ENCODE results near the gene COPS3. TPM values are rescaled to one million over a fixed set of nuclear protein-coding genes. Genes with fewer than 3 reads are reported as not detected.
"Not testable (repeated sequence)": the region's sequence is repeated elsewhere in the genome, so short reads cannot be mapped to it uniquely, and the experiment has no call there.

COPS3 gene
- total and polyA plus RNA-seq, 9 of the 15 experiments (the other 6 are each of a cell fraction or from before 2014, with no cell fraction given): 92.4 to 295 (median 167) TPM

DNA sequence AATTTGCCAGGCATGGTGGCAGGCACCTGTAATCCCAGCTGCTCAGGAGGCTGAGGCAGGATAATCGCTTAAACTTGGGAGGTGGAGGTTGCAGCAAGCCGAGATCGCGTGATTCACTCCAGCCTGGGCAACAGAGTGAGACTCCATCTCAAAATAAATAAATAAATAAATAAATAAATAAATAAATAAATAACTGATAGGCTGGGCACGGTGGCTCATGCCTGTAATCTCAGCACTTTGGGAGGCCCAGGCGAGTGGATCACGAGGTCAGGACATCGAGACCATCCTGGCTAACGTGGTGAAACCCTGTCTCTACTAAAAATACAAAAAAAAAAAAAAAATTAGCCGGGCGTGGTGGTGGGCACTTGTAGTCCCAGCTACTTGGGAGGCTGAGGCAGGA, 25.4 kb downstream of the COPS3 start:
- WGBS (ENCODE audit: insufficient coverage, low coverage, missing lambda C conversion rate): no CpG with 5 or more reads among the region's 11 CpGs
- POLR2A ChIA-PET; H3K4me2 ChIP-seq (ENCODE audit: insufficient read depth, low read length); H3K27me3 ChIP-seq (ENCODE audit: control insufficient read depth in 2 of 2, insufficient read depth in 2 of 2, low read length in 2 of 2); H3K27ac ChIP-seq (ENCODE audit: extremely low read depth, low read depth, low read length); in situ Hi-C loops (cut with MboI); H2AFZ ChIP-seq (ENCODE audit: low read depth, low read length); H3K9me1 ChIP-seq (ENCODE audit: control insufficient read depth, insufficient read depth, low read length); DNase-seq (ENCODE audit: extremely low read depth in 1 of 4, low spot score in 3 of 4); H3K9ac ChIP-seq (ENCODE audit: insufficient read depth in 1 of 2, low read depth in 2 of 2, low read length in 2 of 2); H3K4me3 ChIP-seq; H4K20me1 ChIP-seq (replicated peaks; ENCODE audit: control insufficient read depth, insufficient read depth, low read length); H3K9me3 ChIP-seq (replicated peaks; ENCODE audit: control insufficient read depth, insufficient read depth, low read depth, low read length); FAIRE-seq; BruUV-seq (replicated peaks); intact Hi-C loops (cut with micrococcal nuclease); H3K79me2 ChIP-seq (ENCODE audit: control insufficient read depth, insufficient read depth, low read length); CTCF ChIA-PET (ENCODE audit: low intra/inter-chr PET ratio); ATAC-seq: not testable (repeated sequence)
- Histone ChIP-seq H3K4me1 (replicated peaks in 1 of 2; ENCODE audit: control insufficient read depth in 2 of 2, insufficient read depth in 2 of 2, low read length in 2 of 2) (peaks cover 0 to 11% of the 10 kb centered on the region in 2 experiments; a peak in 3 of 5 replicates), H3K36me3 (ENCODE audit: control insufficient read depth, insufficient read depth, low read length) (peaks cover 80% of the 10 kb centered on the region)

DNA sequence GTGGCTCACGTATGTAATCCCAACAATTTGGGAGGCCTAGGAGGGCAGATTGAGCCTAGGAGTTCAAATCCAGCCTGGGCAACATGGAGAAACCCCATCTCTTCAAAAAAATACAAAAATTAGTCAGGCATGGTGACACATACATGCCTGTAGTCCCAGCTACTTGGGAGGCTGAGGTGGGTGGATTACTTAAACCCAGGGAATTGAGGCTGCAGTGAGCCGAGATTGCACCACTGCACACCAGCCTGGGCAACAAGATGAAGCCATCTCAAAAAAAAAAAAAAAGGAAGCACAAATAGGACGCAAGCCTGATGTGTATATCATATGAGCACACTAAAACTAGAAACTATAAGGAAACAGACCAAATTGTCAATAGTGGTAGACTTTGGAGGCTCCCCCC, 27.0 kb downstream of the COPS3 start:
- Histone ChIP-seq H3K9me1 (ENCODE audit: control insufficient read depth, insufficient read depth, low read length) (no peaks in the 10 kb centered on the region), H3K4me1 (replicated peaks in 1 of 2; ENCODE audit: control insufficient read depth in 2 of 2, insufficient read depth in 2 of 2, low read length in 2 of 2) (peaks cover 0 to 11% of the 10 kb centered on the region in 2 experiments; a peak in 3 of 5 replicates), H3K4me2 (ENCODE audit: insufficient read depth, low read length) (no peak overlapping the region), H3K9ac (ENCODE audit: insufficient read depth in 1 of 2, low read depth in 2 of 2, low read length in 2 of 2) (no peak overlapping the region), H3K9me3 (replicated peaks; ENCODE audit: control insufficient read depth, insufficient read depth, low read depth, low read length) (no peaks in the 10 kb centered on the region), H3K27me3 (ENCODE audit: control insufficient read depth in 2 of 2, insufficient read depth in 2 of 2, low read length in 2 of 2) (no peaks in the 10 kb centered on the region), H3K36me3 (ENCODE audit: control insufficient read depth, insufficient read depth, low read length) (peaks cover 76% of the 10 kb centered on the region), H2AFZ (ENCODE audit: low read depth, low read length) (no peak overlapping the region), H3K79me2 (ENCODE audit: control insufficient read depth, insufficient read depth, low read length) (no peaks in the 10 kb centered on the region; the same call in 1 of the 3 replicates), H4K20me1 (replicated peaks; ENCODE audit: control insufficient read depth, insufficient read depth, low read length) (no peaks in the 10 kb centered on the region), H3K4me3 (no peak overlapping the region), H3K27ac (ENCODE audit: extremely low read depth, low read depth, low read length) (no peak overlapping the region)
- no peak for ATAC-seq
- POLR2A ChIA-PET: interaction anchor here (0.7 to 0.9 kb wide), 2 partner anchors 22 to 284 kb away, joined by 3 read pairs; no protein-coding TSS in a partner anchor
- 83% methylated on average over 2 of the region's 3 CpGs for WGBS (ENCODE audit: insufficient coverage, low coverage, missing lambda C conversion rate)
- FAIRE-seq: no peak
- intact Hi-C loops (cut with micrococcal nuclease) (no loop called here), in situ Hi-C loops (cut with MboI) (no loop called here)
- CTCF ChIA-PET (ENCODE audit: low intra/inter-chr PET ratio): no interaction called here
- TF ChIP-seq PRPF4 (IDR thresholded peaks at IDR 0.05; ENCODE audit: insufficient read depth, low read depth, low read length, poor library complexity, severe bottlenecking) (no peak), TAL1 (IDR thresholded peaks at IDR 0.05) (no peak)
- no peak for DNase-seq (ENCODE audit: extremely low read depth in 1 of 4, low spot score in 3 of 4)
- BruUV-seq (replicated peaks): no TSS peak

Measured in K562 (cell line).